ENCODE data around the gene PHF20.
"Not testable (repeated sequence)": the region's sequence is repeated elsewhere in the genome, so short reads cannot be mapped to it uniquely, and the experiment has no call there.

The PHF20 gene

GRCh38 chr20:35830264-35830663 lies 58.4 kb downstream of the PHF20 start:
- H3K4me3 ChIP-seq (ENCODE audit: low read depth in 1 of 2, low read length in 2 of 2), result no peak overlapping the region
- no peaks in the 10 kb centered on the region for H3K9me3 ChIP-seq (ENCODE audit: control insufficient read depth in 1 of 2, low read length in 2 of 2)
- no peaks in the 10 kb centered on the region for H3K36me3 ChIP-seq (ENCODE audit: control insufficient read depth in 1 of 2, insufficient read depth in 2 of 2, low read length in 2 of 2)
- no peaks in the 10 kb centered on the region for H3K4me1 ChIP-seq (ENCODE audit: control insufficient read depth in 1 of 2, insufficient read depth in 2 of 2, low read length in 2 of 2)
- H3K27me3 ChIP-seq (ENCODE audit: low read depth, low read length), result no peaks in the 10 kb centered on the region
- no peak overlapping the region for H3K27ac ChIP-seq (ENCODE audit: low read length)

GRCh38 chr20:35831029-35831428 lies 59.2 kb downstream of the PHF20 start:
- no peak overlapping the region for H3K4me3 ChIP-seq (ENCODE audit: low read depth in 1 of 2, low read length in 2 of 2)
- H3K36me3 ChIP-seq (ENCODE audit: control insufficient read depth in 1 of 2, insufficient read depth in 2 of 2, low read length in 2 of 2), result no peaks in the 10 kb centered on the region
- H3K9me3 ChIP-seq (ENCODE audit: control insufficient read depth in 1 of 2, low read length in 2 of 2), result no peaks in the 10 kb centered on the region
- H3K27ac ChIP-seq (ENCODE audit: low read length), result no peak overlapping the region
- no peaks in the 10 kb centered on the region for H3K4me1 ChIP-seq (ENCODE audit: control insufficient read depth in 1 of 2, insufficient read depth in 2 of 2, low read length in 2 of 2)
- no peaks in the 10 kb centered on the region for H3K27me3 ChIP-seq (ENCODE audit: low read depth, low read length)

GRCh38 chr20:35831971-35832370 lies 60.2 kb downstream of the PHF20 start:
- Histone ChIP-seq H3K9me3 (ENCODE audit: control insufficient read depth in 1 of 2, low read length in 2 of 2) (no peaks in the 10 kb centered on the region), H3K27ac (ENCODE audit: low read length) (no peak overlapping the region), H3K36me3 (ENCODE audit: control insufficient read depth in 1 of 2, insufficient read depth in 2 of 2, low read length in 2 of 2) (no peaks in the 10 kb centered on the region), H3K27me3 (ENCODE audit: low read depth, low read length) (no peaks in the 10 kb centered on the region), H3K4me1 (ENCODE audit: control insufficient read depth in 1 of 2, insufficient read depth in 2 of 2, low read length in 2 of 2) (no peaks in the 10 kb centered on the region), H3K4me3 (ENCODE audit: low read depth in 1 of 2, low read length in 2 of 2) (no peak overlapping the region)

- no peaks in the 10 kb centered on the region for H3K27me3 ChIP-seq (ENCODE audit: low read depth, low read length)
- H3K4me1 ChIP-seq (ENCODE audit: control insufficient read depth in 1 of 2, insufficient read depth in 2 of 2, low read length in 2 of 2), result no peaks in the 10 kb centered on the region
- no peaks in the 10 kb centered on the region for H3K36me3 ChIP-seq (ENCODE audit: control insufficient read depth in 1 of 2, insufficient read depth in 2 of 2, low read length in 2 of 2)
- H3K27ac ChIP-seq (ENCODE audit: low read length), result no peak overlapping the region
- H3K4me3 ChIP-seq (ENCODE audit: low read depth in 1 of 2, low read length in 2 of 2), result no peak overlapping the region
- no peaks in the 10 kb centered on the region for H3K9me3 ChIP-seq (ENCODE audit: control insufficient read depth in 1 of 2, low read length in 2 of 2)
Measured at GRCh38 chr20:35833241-35833640, 61.4 kb downstream of the PHF20 start.

- Histone ChIP-seq H3K27ac (ENCODE audit: low read length) (no peak overlapping the region), H3K27me3 (ENCODE audit: low read depth, low read length) (no peaks in the 10 kb centered on the region)
Measured at GRCh38 chr20:35837577-35838195, 65.9 kb downstream of the PHF20 start.

GRCh38 chr20:35838205-35838604 lies 66.4 kb downstream of the PHF20 start:
- H3K27ac ChIP-seq (ENCODE audit: low read length), result no peak overlapping the region

More at GRCh38 chr20:35837577-35838195, 65.9 kb downstream of the PHF20 start:
- no peaks in the 10 kb centered on the region for H3K4me1 ChIP-seq (ENCODE audit: control insufficient read depth in 1 of 2, insufficient read depth in 2 of 2, low read length in 2 of 2)
- H3K9me3 ChIP-seq (ENCODE audit: control insufficient read depth in 1 of 2, low read length in 2 of 2), result peaks cover 0 to 3% of the 10 kb centered on the region in 2 donors
- peaks cover 5% of the 10 kb centered on the region in 2 donors for H3K36me3 ChIP-seq (ENCODE audit: control insufficient read depth in 1 of 2, insufficient read depth in 2 of 2, low read length in 2 of 2)
- no peak overlapping the region for H3K4me3 ChIP-seq (ENCODE audit: low read depth in 1 of 2, low read length in 2 of 2)

GRCh38 chr20:35839904-35840303 lies 68.1 kb downstream of the PHF20 start:
- H3K36me3 ChIP-seq (ENCODE audit: control insufficient read depth in 1 of 2, insufficient read depth in 2 of 2, low read length in 2 of 2), result peaks cover 10 to 20% of the 10 kb centered on the region in 2 donors

More at GRCh38 chr20:35838205-35838604, 66.4 kb downstream of the PHF20 start:
- no peaks in the 10 kb centered on the region for H3K4me1 ChIP-seq (ENCODE audit: control insufficient read depth in 1 of 2, insufficient read depth in 2 of 2, low read length in 2 of 2)
- no peaks in the 10 kb centered on the region for H3K27me3 ChIP-seq (ENCODE audit: low read depth, low read length)
- H3K9me3 ChIP-seq (ENCODE audit: control insufficient read depth in 1 of 2, low read length in 2 of 2), result peaks cover 0 to 8% of the 10 kb centered on the region in 2 donors
- no peak overlapping the region for H3K4me3 ChIP-seq (ENCODE audit: low read depth in 1 of 2, low read length in 2 of 2)
- H3K36me3 ChIP-seq (ENCODE audit: control insufficient read depth in 1 of 2, insufficient read depth in 2 of 2, low read length in 2 of 2), result peaks cover 6 to 10% of the 10 kb centered on the region in 2 donors

GRCh38 chr20:35840421-35840820 lies 68.6 kb downstream of the PHF20 start:
- no peaks in the 10 kb centered on the region for H3K27me3 ChIP-seq (ENCODE audit: low read depth, low read length)
- peaks cover 0 to 8% of the 10 kb centered on the region in 2 donors for H3K9me3 ChIP-seq (ENCODE audit: control insufficient read depth in 1 of 2, low read length in 2 of 2)
- no peak overlapping the region for H3K4me3 ChIP-seq (ENCODE audit: low read depth in 1 of 2, low read length in 2 of 2)
- peaks cover 10 to 22% of the 10 kb centered on the region in 2 donors for H3K36me3 ChIP-seq (ENCODE audit: control insufficient read depth in 1 of 2, insufficient read depth in 2 of 2, low read length in 2 of 2)
- no peaks in the 10 kb centered on the region for H3K4me1 ChIP-seq (ENCODE audit: control insufficient read depth in 1 of 2, insufficient read depth in 2 of 2, low read length in 2 of 2)
- no peak overlapping the region for H3K27ac ChIP-seq (ENCODE audit: low read length)

More at GRCh38 chr20:35839904-35840303, 68.1 kb downstream of the PHF20 start:
- Histone ChIP-seq H3K4me3 (ENCODE audit: low read depth in 1 of 2, low read length in 2 of 2) (no peak overlapping the region), H3K27ac (ENCODE audit: low read length) (no peak overlapping the region), H3K4me1 (ENCODE audit: control insufficient read depth in 1 of 2, insufficient read depth in 2 of 2, low read length in 2 of 2) (no peaks in the 10 kb centered on the region), H3K9me3 (ENCODE audit: control insufficient read depth in 1 of 2, low read length in 2 of 2) (peaks cover 0 to 8% of the 10 kb centered on the region in 2 donors), H3K27me3 (ENCODE audit: low read depth, low read length) (no peaks in the 10 kb centered on the region)

GRCh38 chr20:35842361-35842760 lies 70.5 kb downstream of the PHF20 start:
- no peaks in the 10 kb centered on the region for H3K4me1 ChIP-seq (ENCODE audit: control insufficient read depth in 1 of 2, insufficient read depth in 2 of 2, low read length in 2 of 2)

GRCh38 chr20:35843894-35844293 lies 72.1 kb downstream of the PHF20 start:
- not testable (repeated sequence) for H3K4me1 ChIP-seq (ENCODE audit: control insufficient read depth in 1 of 2, insufficient read depth in 2 of 2, low read length in 2 of 2); H3K9me3 ChIP-seq (ENCODE audit: control insufficient read depth in 1 of 2, low read length in 2 of 2); H3K4me3 ChIP-seq (ENCODE audit: low read depth in 1 of 2, low read length in 2 of 2); H3K27ac ChIP-seq (ENCODE audit: low read length); H3K27me3 ChIP-seq (ENCODE audit: low read depth, low read length)
- peaks cover 14 to 40% of the 10 kb centered on the region in 2 donors for H3K36me3 ChIP-seq (ENCODE audit: control insufficient read depth in 1 of 2, insufficient read depth in 2 of 2, low read length in 2 of 2)

More at GRCh38 chr20:35842361-35842760, 70.5 kb downstream of the PHF20 start:
- Histone ChIP-seq H3K4me3 (ENCODE audit: low read depth in 1 of 2, low read length in 2 of 2) (no peak overlapping the region), H3K36me3 (ENCODE audit: control insufficient read depth in 1 of 2, insufficient read depth in 2 of 2, low read length in 2 of 2) (peaks cover 10 to 27% of the 10 kb centered on the region in 2 donors), H3K9me3 (ENCODE audit: control insufficient read depth in 1 of 2, low read length in 2 of 2) (peaks cover 0 to 8% of the 10 kb centered on the region in 2 donors), H3K27ac (ENCODE audit: low read length) (no peak overlapping the region), H3K27me3 (ENCODE audit: low read depth, low read length) (no peaks in the 10 kb centered on the region)

GRCh38 chr20:35845561-35845960 lies 73.7 kb downstream of the PHF20 start:
- H3K27ac ChIP-seq (ENCODE audit: low read length), result no peak overlapping the region
- H3K27me3 ChIP-seq (ENCODE audit: low read depth, low read length), result no peaks in the 10 kb centered on the region
- no peak overlapping the region for H3K4me3 ChIP-seq (ENCODE audit: low read depth in 1 of 2, low read length in 2 of 2)
- no peaks in the 10 kb centered on the region for H3K4me1 ChIP-seq (ENCODE audit: control insufficient read depth in 1 of 2, insufficient read depth in 2 of 2, low read length in 2 of 2)
- peaks cover 14 to 40% of the 10 kb centered on the region in 2 donors for H3K36me3 ChIP-seq (ENCODE audit: control insufficient read depth in 1 of 2, insufficient read depth in 2 of 2, low read length in 2 of 2)
- peaks cover 0 to 8% of the 10 kb centered on the region in 2 donors for H3K9me3 ChIP-seq (ENCODE audit: control insufficient read depth in 1 of 2, low read length in 2 of 2)

- H3K36me3 ChIP-seq (ENCODE audit: control insufficient read depth in 1 of 2, insufficient read depth in 2 of 2, low read length in 2 of 2), result peaks cover 14 to 20% of the 10 kb centered on the region in 2 donors
- H3K4me3 ChIP-seq (ENCODE audit: low read depth in 1 of 2, low read length in 2 of 2), result no peak overlapping the region
- no peak overlapping the region for H3K27ac ChIP-seq (ENCODE audit: low read length)
- no peaks in the 10 kb centered on the region for H3K9me3 ChIP-seq (ENCODE audit: control insufficient read depth in 1 of 2, low read length in 2 of 2)
- no peaks in the 10 kb centered on the region for H3K4me1 ChIP-seq (ENCODE audit: control insufficient read depth in 1 of 2, insufficient read depth in 2 of 2, low read length in 2 of 2)
- H3K27me3 ChIP-seq (ENCODE audit: low read depth, low read length), result no peaks in the 10 kb centered on the region
Measured at GRCh38 chr20:35849706-35850105, 77.9 kb downstream of the PHF20 start.
